OCI-LY3 (cell line): ENCODE results near the gene POLR2J2.
"Not testable (repeated sequence)": the region's sequence is repeated elsewhere in the genome, so short reads cannot be mapped to it uniquely, and the experiment has no call there.

Experiments
- CTCF ChIP-seq: fragments of 200-600, 300-600 bp; sonication (generic); IDR thresholded peaks from 2 replicates; pipeline ENCODE4 v1.5.1; 2014; ENCODE audit warnings: antibody characterized with exemption, low read length, low read depth
- EZH2phosphoT487 ChIP-seq: fragments of 200-600 bp; shearing (Covaris generic); IDR thresholded peaks from 2 replicates; pipeline ENCODE4 v1.6.1; 2018; ENCODE audit warnings: antibody characterized with exemption, mixed run types, low read depth

GRCh38 chr7:102694008-102694407 lies 22.5 kb upstream of the POLR2J2 start:
- not testable (repeated sequence) for TF ChIP-seq CTCF, EZH2phosphoT487
